Stimulated activated CD4-positive, alpha-beta T cell treated with anti-CD3 and anti-CD28 coated beads, Interleukin-1b, Interleukin-23, amount 100 ng/mL, for 4 hours (primary cell): Measurements from ENCODE around the gene MTRR.

Experiments
- DNase-seq, 2 donors: peaks; one replicate each; pipeline ENCODE4 v3.0.0-alpha.2; 2020; ENCODE audit warnings: low read depth in 2 of 2

The MTRR gene

GRCh38 chr5:7857361-7857760 lies 11.6 kb upstream of the MTRR start:
- no peak for DNase-seq

GRCh38 chr5:7857926-7858632 lies 10.9 kb upstream of the MTRR start:
- DNase-seq, result no peak

DNA sequence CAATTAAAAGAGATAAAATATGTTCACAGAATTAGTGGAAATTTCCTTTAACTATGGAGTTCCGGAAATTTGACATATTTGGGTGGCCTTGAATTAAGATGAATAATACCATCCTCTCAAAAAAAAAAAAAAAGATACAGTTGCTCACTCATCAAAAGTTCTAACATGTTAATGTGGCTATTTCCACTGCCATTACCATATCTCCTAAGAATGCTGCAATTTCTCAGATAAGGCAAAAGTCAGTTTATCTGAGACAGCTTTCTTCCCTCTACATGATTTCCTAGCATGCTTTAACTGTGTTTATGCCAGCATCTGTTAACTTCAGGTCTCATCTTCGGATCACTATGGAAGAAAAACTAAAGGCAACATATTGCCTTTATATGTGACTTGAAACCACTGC lies 2.8 kb upstream of the MTRR start:
- DNase-seq, result no peak

DNA sequence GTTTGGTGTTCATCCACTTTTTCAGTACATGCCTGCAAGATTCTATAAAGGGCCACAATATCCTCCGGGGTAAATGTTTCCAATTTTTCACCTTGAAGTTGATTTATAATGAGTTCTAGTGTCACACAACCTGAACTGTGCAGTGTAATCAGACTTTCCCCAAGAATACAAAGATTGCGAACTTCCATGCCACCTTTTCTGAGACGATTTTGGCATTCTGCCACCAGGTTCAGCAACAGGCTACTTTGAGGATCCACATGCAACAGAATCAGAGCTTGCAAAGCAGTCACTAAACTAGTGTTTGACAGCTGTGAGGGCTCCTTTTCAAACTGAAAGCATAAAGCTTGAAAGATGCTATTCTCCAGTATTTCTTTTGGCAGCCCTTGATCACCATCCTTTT lies 1.7 kb upstream of the MTRR start:
- no peak for DNase-seq

- DNase-seq, result no peak
These were observed 548 bp upstream of the MTRR start for GRCh38 chr5:7868427-7868772.

- peak in 1 of 2 donors; percentile 27 for DNase-seq
These were observed 657 bp downstream of the MTRR start for GRCh38 chr5:7869474-7870136.

DNA sequence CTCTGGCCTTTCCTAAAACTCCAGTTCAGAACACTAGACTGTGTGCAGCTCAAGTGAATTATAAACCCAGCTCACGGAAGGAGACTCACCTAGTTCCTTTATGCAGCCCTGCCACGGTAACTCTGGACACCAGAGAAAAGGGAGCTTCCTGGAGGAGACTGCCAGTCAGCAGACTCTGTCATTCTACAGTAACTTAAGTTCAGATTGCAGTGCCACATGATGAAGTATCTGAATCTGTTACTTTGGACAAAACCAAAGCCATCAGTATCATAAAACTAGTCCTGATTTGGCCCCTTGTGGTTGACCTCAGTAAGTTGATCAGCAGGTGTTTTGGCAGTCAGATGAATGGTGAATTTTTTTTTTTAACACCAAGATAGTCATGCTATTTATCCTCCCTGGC lies 2.7 kb downstream of the MTRR start:
- DNase-seq, result no peak

GRCh38 chr5:7872517-7873130 lies 3.7 kb downstream of the MTRR start:
- no peak for DNase-seq

- DNase-seq, result no peak
These were observed 4.3 kb downstream of the MTRR start for GRCh38 chr5:7873216-7873615.

- DNase-seq, result no peak
These were observed 5.7 kb downstream of the MTRR start for GRCh38 chr5:7874639-7875038.

GRCh38 chr5:7875151-7875550 lies 6.2 kb downstream of the MTRR start:
- no peak for DNase-seq

DNA sequence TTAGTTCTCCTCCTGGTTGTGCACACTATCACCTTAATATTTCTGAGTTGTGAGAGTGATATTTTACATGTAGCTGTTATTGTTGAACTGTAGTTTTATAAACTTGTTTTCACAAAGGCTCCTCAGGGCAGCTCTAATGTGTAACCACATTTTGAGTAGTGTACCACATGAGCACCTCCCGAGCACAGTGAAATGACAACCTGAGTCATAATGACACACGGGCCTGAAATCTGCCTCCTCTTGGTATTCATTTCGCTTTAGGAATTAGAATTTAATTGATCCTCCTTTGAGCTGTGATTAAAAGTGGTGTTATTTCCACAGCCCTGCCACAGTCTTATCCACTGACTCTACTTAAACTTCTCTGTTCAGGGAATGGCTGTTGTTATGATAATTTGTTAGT lies 7.9 kb downstream of the MTRR start:
- DNase-seq, result no peak

- DNase-seq, result no peak
These were observed 8.9 kb downstream of the MTRR start for GRCh38 chr5:7877851-7878250.

- no peak for DNase-seq
These were observed 9.5 kb downstream of the MTRR start for GRCh38 chr5:7878381-7878873.

DNA sequence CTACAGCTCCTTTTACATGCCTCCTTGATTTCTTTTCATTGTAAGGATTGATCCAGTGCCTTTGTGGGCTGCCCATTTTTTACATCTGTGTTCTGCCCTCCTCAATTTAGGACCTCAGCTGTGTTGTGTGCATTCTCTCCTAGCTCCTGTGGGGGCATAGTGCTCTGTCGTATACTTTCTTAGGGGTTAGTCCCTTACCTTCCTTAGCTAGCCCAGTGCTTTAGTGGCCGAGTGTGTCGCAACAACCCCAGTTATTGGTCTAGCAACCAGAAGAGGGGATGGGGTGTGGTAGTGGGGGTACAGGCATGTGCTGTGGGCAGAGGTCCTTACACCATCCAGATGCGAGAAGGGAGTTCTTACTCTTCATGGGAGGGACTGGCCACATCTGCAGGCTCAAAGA lies 12.1 kb downstream of the MTRR start:
- DNase-seq, result no peak

DNA sequence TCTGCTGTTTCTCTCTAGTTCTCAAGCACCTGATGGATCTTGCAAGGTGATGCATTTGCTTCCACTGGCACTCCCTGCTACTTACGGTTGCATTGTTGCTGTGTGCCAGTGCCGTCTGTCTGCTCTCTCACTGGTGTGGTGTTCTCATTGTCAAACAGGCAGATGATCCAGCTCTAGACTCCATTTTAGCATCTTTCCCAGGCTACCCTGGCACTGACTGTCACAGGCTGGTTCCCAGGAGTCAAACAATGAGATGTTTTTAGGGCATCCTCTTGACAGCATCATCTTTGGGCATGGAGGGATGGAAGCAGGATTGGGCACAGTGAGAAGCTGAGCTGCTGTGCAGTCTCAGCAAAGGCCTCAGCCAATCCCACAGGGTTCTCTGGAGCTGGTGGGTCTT lies 12.9 kb downstream of the MTRR start:
- DNase-seq, result no peak

GRCh38 chr5:7882926-7883325 lies 14.0 kb downstream of the MTRR start:
- DNase-seq, result no peak

DNA sequence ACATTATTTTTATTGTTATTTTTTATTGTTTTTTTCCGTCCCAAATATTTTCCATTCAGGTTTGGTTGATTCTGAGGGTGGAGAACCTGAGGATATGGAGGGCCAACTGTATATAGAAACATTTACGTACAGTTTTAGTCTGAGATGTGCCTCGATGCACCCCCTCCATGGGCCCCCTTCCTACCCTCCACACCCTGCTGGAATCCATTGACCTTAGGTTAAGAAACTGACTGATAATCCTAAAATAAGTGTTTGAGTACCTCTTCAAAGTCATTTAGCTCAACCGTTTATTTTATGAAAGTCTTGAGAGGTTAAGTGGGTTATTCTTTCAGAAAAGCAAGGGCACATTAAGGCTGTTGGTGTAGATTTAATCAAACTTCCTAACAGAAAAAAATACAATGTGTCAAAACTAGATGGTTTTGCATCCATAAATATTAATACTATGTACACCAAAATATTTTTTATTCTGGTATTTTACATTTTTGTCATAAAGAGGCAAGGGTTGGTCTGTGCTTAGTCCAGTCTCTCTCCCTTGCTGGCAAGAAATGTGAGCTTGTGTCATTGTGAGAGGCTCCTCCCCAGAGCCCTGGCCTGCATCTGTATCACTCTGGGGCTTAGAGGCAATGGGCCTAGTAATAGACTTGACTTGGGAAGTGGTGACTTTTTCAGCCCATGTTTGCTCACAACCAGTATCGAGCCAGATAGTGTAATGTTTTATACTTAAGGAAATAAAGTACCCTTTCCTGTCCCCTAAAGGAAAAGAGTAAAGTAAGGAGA lies 15.7 kb downstream of the MTRR start:
- no peak for DNase-seq

DNA sequence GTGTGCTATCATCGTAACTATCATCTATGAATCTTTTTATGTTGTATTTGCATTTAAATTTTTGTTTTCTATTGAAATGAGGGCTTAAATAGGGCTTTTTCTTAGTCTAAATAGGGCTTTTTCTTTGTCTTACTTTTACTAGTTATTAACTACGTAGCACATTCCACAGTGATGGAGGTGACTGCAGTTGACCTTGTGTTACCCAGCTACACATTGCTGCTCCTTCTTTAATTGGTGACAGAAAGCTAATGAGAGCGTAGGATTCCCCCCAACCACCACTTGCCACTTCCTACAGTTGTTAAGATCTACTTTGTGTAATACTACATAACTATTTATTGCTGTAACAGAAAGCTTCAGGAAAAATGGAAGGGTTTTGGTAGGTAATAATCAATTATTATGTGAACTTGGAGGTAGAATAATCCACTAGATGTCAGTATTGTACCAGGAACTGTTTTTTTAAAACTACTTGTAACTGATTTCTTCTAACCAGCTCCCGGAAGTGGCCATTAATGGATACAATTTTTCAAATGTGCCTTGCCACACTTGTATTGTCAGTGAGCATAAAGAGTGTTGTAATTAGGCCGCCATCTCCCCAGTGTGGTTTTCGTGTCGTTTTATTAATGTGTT lies 18.0 kb downstream of the MTRR start:
- DNase-seq, result no peak

- no peak for DNase-seq
These were observed 20.0 kb downstream of the MTRR start for GRCh38 chr5:7888901-7889300.

- DNase-seq, result no peak
These were observed 25.5 kb downstream of the MTRR start for GRCh38 chr5:7894439-7894838.

DNA sequence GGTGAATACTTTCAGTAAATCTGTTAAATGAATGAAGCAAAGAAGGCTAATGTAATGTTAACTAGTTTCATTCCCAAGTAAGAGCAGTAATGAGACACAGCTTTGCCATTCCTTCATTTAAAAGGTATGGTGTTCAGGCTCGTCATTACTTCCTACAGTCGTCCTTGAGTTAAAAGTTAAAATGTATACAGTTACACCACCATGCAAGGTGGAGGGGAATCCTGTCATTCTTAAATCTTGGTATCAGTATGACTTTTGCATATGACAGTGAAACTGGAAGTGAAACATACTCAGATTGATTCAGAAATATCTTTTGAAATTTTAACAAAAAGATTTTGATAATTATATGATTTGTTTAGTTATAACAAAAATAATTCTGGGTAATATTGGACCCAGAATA lies 25.9 kb downstream of the MTRR start:
- DNase-seq, result no peak
